ENCODE data around the gene ERVH48-1.

DNA sequence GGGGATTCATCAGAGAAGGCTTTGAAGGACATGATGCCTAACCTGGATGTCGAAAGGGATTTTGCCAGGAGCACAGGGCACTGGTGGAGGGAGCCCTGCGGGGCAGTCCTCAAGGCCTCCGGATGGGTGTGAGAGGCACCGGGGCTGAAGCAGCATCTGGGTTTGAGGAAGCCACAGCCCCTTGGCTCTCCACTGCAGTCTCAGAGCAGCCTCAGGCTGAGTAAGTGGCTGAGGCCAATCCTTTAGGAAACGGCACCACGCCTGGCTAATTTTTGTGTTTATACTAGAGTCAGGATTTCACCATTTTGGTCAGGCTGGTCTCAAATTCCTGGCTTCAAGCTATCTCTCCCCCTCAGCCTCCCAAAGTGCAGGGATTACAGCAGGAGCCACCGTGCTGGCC, 12.0 kb downstream of the ERVH48-1 start:
- TF ChIP-seq, protein P1, sequence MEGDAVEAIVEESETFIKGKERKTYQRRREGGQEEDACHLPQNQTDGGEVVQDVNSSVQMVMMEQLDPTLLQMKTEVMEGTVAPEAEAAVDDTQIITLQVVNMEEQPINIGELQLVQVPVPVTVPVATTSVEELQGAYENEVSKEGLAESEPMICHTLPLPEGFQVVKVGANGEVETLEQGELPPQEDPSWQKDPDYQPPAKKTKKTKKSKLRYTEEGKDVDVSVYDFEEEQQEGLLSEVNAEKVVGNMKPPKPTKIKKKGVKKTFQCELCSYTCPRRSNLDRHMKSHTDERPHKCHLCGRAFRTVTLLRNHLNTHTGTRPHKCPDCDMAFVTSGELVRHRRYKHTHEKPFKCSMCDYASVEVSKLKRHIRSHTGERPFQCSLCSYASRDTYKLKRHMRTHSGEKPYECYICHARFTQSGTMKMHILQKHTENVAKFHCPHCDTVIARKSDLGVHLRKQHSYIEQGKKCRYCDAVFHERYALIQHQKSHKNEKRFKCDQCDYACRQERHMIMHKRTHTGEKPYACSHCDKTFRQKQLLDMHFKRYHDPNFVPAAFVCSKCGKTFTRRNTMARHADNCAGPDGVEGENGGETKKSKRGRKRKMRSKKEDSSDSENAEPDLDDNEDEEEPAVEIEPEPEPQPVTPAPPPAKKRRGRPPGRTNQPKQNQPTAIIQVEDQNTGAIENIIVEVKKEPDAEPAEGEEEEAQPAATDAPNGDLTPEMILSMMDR (IDR thresholded peaks at IDR 0.05; ENCODE audit: borderline replicate concordance, extremely low read depth, low read length, poor library complexity, severe bottlenecking): no peak
- no peak for TF ChIP-seq EZH2 (IDR thresholded peaks at IDR 0.05; ENCODE audit: borderline replicate concordance, low read depth, low read length, severe bottlenecking)

All from DND-41 (cell line).